Measurements from ENCODE around the gene SERINC4. TPM values are rescaled to one million over a fixed set of nuclear protein-coding genes. Genes with fewer than 3 reads are reported as not detected.
A peak's percentile ranks its signal among the peaks of the same experiment; 100 is the strongest.

The SERINC4 gene
- total and polyA plus RNA-seq, 2 of the 4 experiments (the other 2 are of a cell fraction), result under 0.01 to 0.09 TPM

DNA sequence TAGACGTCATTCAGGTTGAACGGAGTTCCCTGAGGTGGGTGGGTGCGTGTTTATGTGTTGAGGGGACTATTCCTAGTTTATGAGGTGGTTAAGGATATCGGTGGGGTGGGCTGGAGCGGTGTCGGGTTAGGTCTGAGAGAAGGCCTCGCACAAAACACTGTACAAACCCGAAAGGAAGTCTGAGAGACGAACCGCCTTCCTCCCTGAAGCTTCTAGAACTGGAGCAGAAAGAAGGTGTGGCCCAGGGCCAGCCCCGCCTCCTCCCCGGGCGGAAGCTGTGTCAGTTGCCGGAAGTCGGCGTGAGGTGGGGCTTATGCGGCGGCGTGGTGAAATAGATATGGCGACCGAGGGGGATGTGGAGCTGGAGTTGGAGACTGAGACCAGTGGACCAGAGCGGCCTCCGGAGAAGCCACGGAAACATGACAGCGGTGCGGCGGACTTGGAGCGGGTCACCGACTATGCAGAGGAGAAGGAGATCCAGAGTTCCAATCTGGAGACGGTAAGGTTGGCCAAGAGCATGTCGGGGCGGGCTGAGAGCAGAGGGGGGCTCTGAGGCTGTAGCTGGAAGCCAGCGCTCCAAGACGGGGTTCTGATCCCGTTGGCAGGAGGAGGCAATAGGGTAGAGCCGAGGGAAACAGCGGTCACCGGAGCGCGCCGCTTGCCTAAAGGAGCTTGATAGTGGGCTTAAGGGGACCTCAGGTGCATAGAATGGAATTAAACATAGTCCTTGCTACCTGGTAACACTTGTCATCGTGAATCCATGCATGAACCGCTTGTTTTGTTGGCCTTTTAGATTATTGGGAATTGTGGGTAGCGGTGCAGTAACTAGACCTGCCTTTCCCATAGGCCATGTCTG is 494 bp upstream of the SERINC4 start, which contains the start of gene HYPK:
TSS of gene HYPK (plus strand) at position 314 of the 856 bp plus-strand sequence. CDS start at position 338, 24 bp downstream.
- 13% methylated on average over 28 of the region's 44 CpGs; no CpG with 5 or more reads in 1 of the 2 experiments for WGBS, 2 experiments (ENCODE audit: extremely low coverage in 2 of 2, insufficient read length in 1 of 2)
- H2BK20ac ChIP-seq (ENCODE audit: low read depth, low read length), result peak within 1 kb of the TSS; percentile 46
- H4K91ac ChIP-seq (ENCODE audit: insufficient read depth, low read depth, low read length), result peak within 1 kb of the TSS; percentile 71
- dilution Hi-C loops (cut with HindIII; ENCODE audit: low sequenced_read_pairs, unreplicated experiment) (no loop called here), intact Hi-C loops (cut with micrococcal nuclease) (no loop called here), in situ Hi-C loops (cut with MboI; ENCODE audit: low sequenced_read_pairs) (no loop called here)
- H3K36me3 ChIP-seq (ENCODE audit: control insufficient read depth, insufficient read depth, low read length), result peaks cover 46% of the 10 kb centered on the region
- H3K9me1 ChIP-seq (ENCODE audit: insufficient read depth, low read length), result peaks cover 13% of the 10 kb centered on the region
- H3K4me3 ChIP-seq (ENCODE audit: insufficient read depth, low read depth, low read length), result peak within 1 kb of the TSS; percentile 80
- H4K5ac ChIP-seq (ENCODE audit: low read depth, low read length), result peak within 1 kb of the TSS; percentile 82
- peaks cover 12 to 58% of the 10 kb centered on the region in 2 experiments for H3K79me1 ChIP-seq (ENCODE audit: low read depth in 1 of 2, low read length in 2 of 2)
- peak within 1 kb of the TSS; percentile 91 for H2AFZ ChIP-seq (replicated peaks; ENCODE audit: low read length, poor library complexity)
- peak within 1 kb of the TSS; percentile 77 to 94 for H4K8ac ChIP-seq (ENCODE audit: low read depth in 2 of 2, low read length in 2 of 2)
- peak within 1 kb of the TSS; percentile 42 for H3K56ac ChIP-seq (ENCODE audit: extremely low read depth, insufficient read depth, low read length)
- TSS peak; percentile 31 for BruUV-seq (replicated peaks)
- H3K4me1 ChIP-seq (ENCODE audit: control insufficient read depth, insufficient read depth, low read length), result peaks cover 8% of the 10 kb centered on the region
- peak within 1 kb of the TSS; percentile 22 for H3K18ac ChIP-seq (ENCODE audit: low read depth, low read length)
- peak within 1 kb of the TSS; percentile 83 for H2AK9ac ChIP-seq (replicated peaks; ENCODE audit: low read depth, low read length, poor library complexity)
- DNase-seq (peak; percentile 83), ATAC-seq (ENCODE audit: low read depth) (peak; percentile 78)
- peak within 1 kb of the TSS; percentile 78 for H3K27ac ChIP-seq (ENCODE audit: insufficient read depth, low read length)
- H2AK5ac ChIP-seq (ENCODE audit: low read depth, low read length), result peak within 1 kb of the TSS; percentile 91
- H2BK15ac ChIP-seq (ENCODE audit: low read depth, low read length), result peak within 1 kb of the TSS; percentile 46; the same call in 1 of the 3 replicates
- ChIA-PET CTCF (no interaction called here), POLR2A (ENCODE audit: unreplicated experiment) (interaction anchor here (0.6 kb wide), 1 partner anchor 615 kb away, joined by 4 read pairs; the partner anchor contains the start of gene CCNDBP1)
- peak within 1 kb of the TSS; percentile 77; the same call in 1 of the 2 replicates for H3K23ac ChIP-seq (ENCODE audit: low read depth, low read length)
- no peaks in the 10 kb centered on the region for H3K9me3 ChIP-seq (ENCODE audit: control insufficient read depth, insufficient read depth, low read length)
- peak within 1 kb of the TSS; percentile 92 for H3K9ac ChIP-seq (ENCODE audit: low read depth, low read length)
- H4K20me1 ChIP-seq (ENCODE audit: insufficient read depth, low read length), result peaks cover 21% of the 10 kb centered on the region
- peak within 1 kb of the TSS; percentile 91 for H3K14ac ChIP-seq (replicated peaks; ENCODE audit: low read depth, low read length)
- H3K27me3 ChIP-seq (ENCODE audit: control insufficient read depth, insufficient read depth, low read length), result no peaks in the 10 kb centered on the region
- H3K4ac ChIP-seq (ENCODE audit: low read depth, low read length), result peak within 1 kb of the TSS; percentile 84
- H3K4me2 ChIP-seq (ENCODE audit: low read depth, low read length), result peak within 1 kb of the TSS; percentile 98
- H2BK5ac ChIP-seq (ENCODE audit: low read depth, low read length, poor library complexity, severe bottlenecking), result peak within 1 kb of the TSS; percentile 80
- peak within 1 kb of the TSS; percentile 20; the same call in 1 of the 2 replicates for H2BK120ac ChIP-seq (ENCODE audit: low read depth, low read length)
- TF ChIP-seq POLR2A (IDR thresholded peaks at IDR 0.05; ENCODE audit: low read depth, low read length) (peak; percentile 72), MXI1 (IDR thresholded peaks at IDR 0.05; ENCODE audit: borderline replicate concordance, low read depth, low read length) (peak; percentile 91), CEBPB (IDR thresholded peaks at IDR 0.05; ENCODE audit: low read depth, low read length) (peak; percentile 72), RAD21 (IDR thresholded peaks at IDR 0.05; ENCODE audit: low read length) (no peak)

Measured in IMR-90 (cell line).